Ishikawa (cell line): ENCODE measurements around the gene WDR89.

Experiments used
- CEBPB ChIP-seq: IDR thresholded peaks from 2 replicates; pipeline ENCODE4 v1.6.1; 2012
- CREB1 ChIP-seq: IDR thresholded peaks from 2 replicates; pipeline ENCODE4 v1.6.1; 2012; ENCODE audit warnings: low read depth
- EGR1 ChIP-seq: IDR thresholded peaks from 2 replicates; pipeline ENCODE4 v1.6.1; 2012
- EP300 ChIP-seq: IDR thresholded peaks from 2 replicates; pipeline ENCODE4 v1.6.1; 2012; ENCODE audit warnings: borderline replicate concordance
- FOXM1 ChIP-seq: IDR thresholded peaks from 2 replicates; pipeline ENCODE4 v1.6.1; 2012; ENCODE audit warnings: low read depth, borderline replicate concordance
- NFIC ChIP-seq: IDR thresholded peaks from 2 replicates; pipeline ENCODE4 v1.6.1; 2012
- RAD21 ChIP-seq: IDR thresholded peaks from 2 replicates; pipeline ENCODE4 v1.6.1; 2012; ENCODE audit warnings: low read depth
- TAF1 ChIP-seq: IDR thresholded peaks from 2 replicates; pipeline ENCODE4 v1.6.1; 2012; ENCODE audit warnings: low read depth, mild to moderate bottlenecking
- TCF12 ChIP-seq: IDR thresholded peaks from 2 replicates; pipeline ENCODE4 v1.6.1; 2012; ENCODE audit warnings: low read depth
- TEAD4 ChIP-seq: IDR thresholded peaks from 2 replicates; pipeline ENCODE4 v1.6.1; 2012
- YY1 ChIP-seq: IDR thresholded peaks from 2 replicates; pipeline ENCODE4 v1.6.1; 2012; ENCODE audit warnings: low read depth
- ZBTB7A ChIP-seq: IDR thresholded peaks from 2 replicates; pipeline ENCODE4 v1.6.1; 2012; ENCODE audit warnings: low read depth
- TF ChIP-seq, protein P1 (sequence below): IDR thresholded peaks from 2 replicates; pipeline ENCODE4 v1.6.1; 2012; ENCODE audit warnings: low read depth, mild to moderate bottlenecking
- TF ChIP-seq, protein P2 (sequence below): IDR thresholded peaks from 2 replicates; pipeline ENCODE4 v1.6.1; 2012
- TF ChIP-seq, protein P3 (sequence below): IDR thresholded peaks from 2 replicates; pipeline ENCODE4 v1.6.1; 2012

The WDR89 gene, protein sequence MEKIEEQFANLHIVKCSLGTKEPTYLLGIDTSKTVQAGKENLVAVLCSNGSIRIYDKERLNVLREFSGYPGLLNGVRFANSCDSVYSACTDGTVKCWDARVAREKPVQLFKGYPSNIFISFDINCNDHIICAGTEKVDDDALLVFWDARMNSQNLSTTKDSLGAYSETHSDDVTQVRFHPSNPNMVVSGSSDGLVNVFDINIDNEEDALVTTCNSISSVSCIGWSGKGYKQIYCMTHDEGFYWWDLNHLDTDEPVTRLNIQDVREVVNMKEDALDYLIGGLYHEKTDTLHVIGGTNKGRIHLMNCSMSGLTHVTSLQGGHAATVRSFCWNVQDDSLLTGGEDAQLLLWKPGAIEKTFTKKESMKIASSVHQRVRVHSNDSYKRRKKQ

DNA sequence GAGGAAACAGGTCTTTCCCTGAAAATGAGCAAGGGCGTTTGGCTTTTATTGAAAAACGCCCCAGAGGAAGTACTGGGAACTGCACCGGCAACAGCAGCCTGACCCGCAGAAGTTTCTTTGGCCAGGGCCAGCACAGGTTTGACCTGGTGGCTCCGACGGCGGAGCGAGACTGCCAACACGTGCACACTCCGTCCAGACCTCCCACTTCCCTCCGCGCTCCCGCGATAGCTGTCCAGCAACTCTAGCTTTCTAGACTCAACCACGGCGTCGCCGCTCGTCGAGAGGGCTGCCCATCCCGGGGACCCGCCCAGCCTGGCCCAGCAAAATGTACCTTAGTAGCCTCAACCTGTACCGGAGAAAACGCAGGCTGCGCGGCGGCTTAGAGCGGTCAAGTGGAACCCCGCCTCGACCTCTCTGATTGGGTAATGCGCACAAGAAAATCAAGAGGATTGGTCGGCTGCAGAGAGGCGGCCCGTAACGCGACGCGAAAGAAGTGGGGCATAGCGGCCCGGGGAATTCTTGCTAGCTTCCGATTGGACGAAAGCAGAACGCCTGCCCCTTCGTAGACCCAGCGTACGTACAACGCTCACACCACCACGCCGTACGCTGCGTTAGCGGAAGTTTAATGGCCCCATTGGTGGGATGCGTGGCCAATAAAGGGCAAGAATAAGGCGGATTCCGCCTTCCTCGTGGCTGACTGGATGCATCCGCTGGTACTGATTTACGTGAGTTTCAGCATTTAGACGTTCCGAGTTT is at the start of gene WDR89:
Gene WDR89, minus strand, starts transcription at position 399 of the 756 bp plus-strand sequence. CDS start 41,929 bp downstream, outside the sequence.
- TF ChIP-seq CREB1 (0 out of 2 replicates have a peak, but pooled peaks have one; percentile 9), ZBTB7A (no peak), TEAD4 (no peak; the same call in 1 of the 2 replicates), EGR1 (no peak), TAF1 (peak; percentile 76), TCF12 (0 out of 2 replicates have a peak, but pooled peaks have one; percentile 44), NFIC (no peak), CEBPB (no peak), FOXM1 (0 out of 2 replicates have a peak, but pooled peaks have one; percentile 51), YY1 (0 out of 2 replicates have a peak, but pooled peaks have one; percentile 13), RAD21 (peak; percentile 21; the same call in 1 of the 2 replicates), EP300 (no peak)
- TF ChIP-seq, protein P1, sequence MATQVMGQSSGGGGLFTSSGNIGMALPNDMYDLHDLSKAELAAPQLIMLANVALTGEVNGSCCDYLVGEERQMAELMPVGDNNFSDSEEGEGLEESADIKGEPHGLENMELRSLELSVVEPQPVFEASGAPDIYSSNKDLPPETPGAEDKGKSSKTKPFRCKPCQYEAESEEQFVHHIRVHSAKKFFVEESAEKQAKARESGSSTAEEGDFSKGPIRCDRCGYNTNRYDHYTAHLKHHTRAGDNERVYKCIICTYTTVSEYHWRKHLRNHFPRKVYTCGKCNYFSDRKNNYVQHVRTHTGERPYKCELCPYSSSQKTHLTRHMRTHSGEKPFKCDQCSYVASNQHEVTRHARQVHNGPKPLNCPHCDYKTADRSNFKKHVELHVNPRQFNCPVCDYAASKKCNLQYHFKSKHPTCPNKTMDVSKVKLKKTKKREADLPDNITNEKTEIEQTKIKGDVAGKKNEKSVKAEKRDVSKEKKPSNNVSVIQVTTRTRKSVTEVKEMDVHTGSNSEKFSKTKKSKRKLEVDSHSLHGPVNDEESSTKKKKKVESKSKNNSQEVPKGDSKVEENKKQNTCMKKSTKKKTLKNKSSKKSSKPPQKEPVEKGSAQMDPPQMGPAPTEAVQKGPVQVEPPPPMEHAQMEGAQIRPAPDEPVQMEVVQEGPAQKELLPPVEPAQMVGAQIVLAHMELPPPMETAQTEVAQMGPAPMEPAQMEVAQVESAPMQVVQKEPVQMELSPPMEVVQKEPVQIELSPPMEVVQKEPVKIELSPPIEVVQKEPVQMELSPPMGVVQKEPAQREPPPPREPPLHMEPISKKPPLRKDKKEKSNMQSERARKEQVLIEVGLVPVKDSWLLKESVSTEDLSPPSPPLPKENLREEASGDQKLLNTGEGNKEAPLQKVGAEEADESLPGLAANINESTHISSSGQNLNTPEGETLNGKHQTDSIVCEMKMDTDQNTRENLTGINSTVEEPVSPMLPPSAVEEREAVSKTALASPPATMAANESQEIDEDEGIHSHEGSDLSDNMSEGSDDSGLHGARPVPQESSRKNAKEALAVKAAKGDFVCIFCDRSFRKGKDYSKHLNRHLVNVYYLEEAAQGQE, result peak; percentile 31; the same call in 1 of the 2 replicates
- TF ChIP-seq, protein P2, sequence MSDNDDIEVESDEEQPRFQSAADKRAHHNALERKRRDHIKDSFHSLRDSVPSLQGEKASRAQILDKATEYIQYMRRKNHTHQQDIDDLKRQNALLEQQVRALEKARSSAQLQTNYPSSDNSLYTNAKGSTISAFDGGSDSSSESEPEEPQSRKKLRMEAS, result peak; percentile 99
- TF ChIP-seq, protein P3, sequence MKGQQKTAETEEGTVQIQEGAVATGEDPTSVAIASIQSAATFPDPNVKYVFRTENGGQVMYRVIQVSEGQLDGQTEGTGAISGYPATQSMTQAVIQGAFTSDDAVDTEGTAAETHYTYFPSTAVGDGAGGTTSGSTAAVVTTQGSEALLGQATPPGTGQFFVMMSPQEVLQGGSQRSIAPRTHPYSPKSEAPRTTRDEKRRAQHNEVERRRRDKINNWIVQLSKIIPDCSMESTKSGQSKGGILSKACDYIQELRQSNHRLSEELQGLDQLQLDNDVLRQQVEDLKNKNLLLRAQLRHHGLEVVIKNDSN, result peak; percentile 69

DNA sequence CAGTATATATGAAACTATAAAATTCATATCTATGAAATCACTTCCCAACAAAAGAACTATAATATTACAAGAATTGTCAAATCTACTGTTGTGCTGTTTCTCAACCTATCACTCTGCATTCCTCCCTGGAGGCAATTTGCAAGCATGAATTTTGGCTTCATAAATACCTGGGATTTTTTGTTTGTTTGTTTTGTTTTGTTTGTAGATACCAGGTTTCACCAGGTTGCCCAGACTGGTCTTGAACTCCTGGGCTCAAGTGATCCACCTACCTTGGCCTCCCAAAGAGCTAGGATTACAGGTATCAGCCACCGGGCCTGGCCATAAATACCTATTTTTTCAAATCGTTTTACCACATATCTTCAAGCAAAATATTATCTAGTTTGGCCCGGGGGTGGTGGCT is 47.5 kb upstream of the WDR89 start:
- no peak for TF ChIP-seq ZBTB7A
- TF ChIP-seq, protein P1, result no peak
- TF ChIP-seq TCF12, result no peak
- no peak for TF ChIP-seq NFIC
- TF ChIP-seq RAD21, result no peak
- TF ChIP-seq, protein P2, result no peak
- TF ChIP-seq, protein P3, result no peak
- TF ChIP-seq EGR1, result no peak
- no peak for TF ChIP-seq FOXM1
- TF ChIP-seq TAF1, result no peak
- no peak for TF ChIP-seq YY1
- TF ChIP-seq CREB1, result no peak
- no peak for TF ChIP-seq TEAD4
- TF ChIP-seq CEBPB, result no peak
- no peak for TF ChIP-seq EP300

DNA sequence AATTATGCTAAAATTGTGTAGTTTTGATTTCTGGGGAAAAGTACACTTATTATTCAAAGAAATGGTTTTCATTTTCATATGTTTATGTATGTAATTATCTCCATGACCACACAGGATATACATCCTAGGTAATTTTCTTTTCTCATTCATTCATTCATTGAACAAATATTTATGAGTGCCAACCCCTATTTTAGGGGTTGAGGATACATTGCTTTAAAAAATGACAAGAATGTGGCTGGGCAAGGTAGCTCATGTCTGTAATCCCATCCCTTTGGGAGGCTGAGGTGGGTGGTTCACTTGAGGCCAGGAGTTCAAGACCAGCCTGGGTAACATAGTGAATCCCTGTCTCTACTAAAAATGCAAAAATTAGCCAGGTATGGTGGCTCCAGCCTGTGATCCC is 45.3 kb upstream of the WDR89 start:
- TF ChIP-seq, protein P1, result no peak
- TF ChIP-seq, protein P2, result no peak
- TF ChIP-seq RAD21 (no peak), CREB1 (no peak), TCF12 (no peak), CEBPB (no peak), NFIC (no peak), TAF1 (no peak), YY1 (no peak), ZBTB7A (no peak), EP300 (no peak), TEAD4 (no peak), EGR1 (no peak), FOXM1 (no peak)
- TF ChIP-seq, protein P3, result no peak
